SK-N-SH (cell line): Measurements from ENCODE around the gene MLC1. TPM values are rescaled to one million over a fixed set of nuclear protein-coding genes. Genes with fewer than 3 reads are reported as not detected.

Experiments
- CTCF ChIA-PET: fragments of 300-600, 350-600 bp; formaldehyde crosslinking; extraction: SDS; loops from one replicate; lab custom pipeline; 2021; lab: Yijun Ruan, JAX
- POLR2A ChIA-PET: fragments of 350-600 bp; sonication (Branson Sonifier 250); formaldehyde crosslinking; extraction: SDS; loops from one replicate; lab custom pipeline; 2020; ENCODE audit warnings: antibody characterized with exemption, inconsistent platforms; lab: Yijun Ruan, JAX
- DNase-seq: peaks from one replicate; pipeline ENCODE4 v3.0.0; 2012
- H2AFZ ChIP-seq: fragments of 200-600 bp; sonication (generic); 2 replicates; pipeline ENCODE4 v1.8.1; 2016; ENCODE audit warnings: antibody characterized with exemption, mild to moderate bottlenecking, low read depth
- H3F3A ChIP-seq: fragments of 200-600 bp; sonication (generic); replicated peaks from 2 replicates; pipeline ENCODE3; 2016; ENCODE audit warnings: antibody characterized with exemption, mild to moderate bottlenecking; ENCODE audit not compliant: insufficient read depth
- H3K27ac ChIP-seq, 2 experiments: fragments of 200-500 bp in 1 of 2; fragments of 200-600 bp in 1 of 2; sonication (Bioruptor generic) in 1 of 2; sonication (generic), shearing (Covaris generic) in 1 of 2; 2 replicates each; pipeline versions ENCODE4 v1.5.1 to v1.6.1; 2014 to 2016; ENCODE audit warnings: low read depth in 2 of 2, inconsistent platforms in 1 of 2, low read length in 1 of 2, mild to moderate bottlenecking in 1 of 2, mixed read lengths in 1 of 2
- H3K27me3 ChIP-seq: fragments of 200-600 bp; sonication (generic), shearing (Covaris generic); 2 replicates; pipeline ENCODE4 v1.6.1; 2016; ENCODE audit warnings: mixed run types; ENCODE audit not compliant: insufficient read depth
- H3K36me3 ChIP-seq, 2 experiments: fragments of 200-500 bp in 1 of 2; fragments of 200-600 bp in 1 of 2; sonication (Bioruptor generic) in 1 of 2; sonication (generic) in 1 of 2; replicated peaks in 1 of 2; 2 replicates each; pipeline versions ENCODE3 to v1.5.1; 2014 to 2016; ENCODE audit warnings: low read length in 1 of 2, mild to moderate bottlenecking in 1 of 2; ENCODE audit not compliant: insufficient read depth in 2 of 2, control insufficient read depth in 1 of 2
- H3K4me1 ChIP-seq, 2 experiments: fragments of 200-500 bp in 1 of 2; fragments of 200-600 bp in 1 of 2; sonication (Bioruptor generic) in 1 of 2; sonication (generic), shearing (Covaris generic) in 1 of 2; 2 replicates each; pipeline versions ENCODE4 v1.5.1 to v1.6.1; 2014 to 2016; ENCODE audit warnings: low read depth in 1 of 2, low read length in 1 of 2, mixed run types in 1 of 2; ENCODE audit not compliant: insufficient read depth in 2 of 2, control insufficient read depth in 1 of 2
- H3K4me2 ChIP-seq: fragments of 200-600 bp; sonication (generic), shearing (Covaris generic); 2 replicates; pipeline ENCODE4 v1.6.1; 2017; ENCODE audit warnings: mixed run types
- H3K4me3 ChIP-seq, 2 experiments: fragments of 200-500 bp in 1 of 2; fragments of 200-600 bp in 1 of 2; sonication (Bioruptor generic) in 1 of 2; sonication (generic), shearing (Covaris generic) in 1 of 2; 2 replicates each; pipeline versions ENCODE4 v1.5.1 to v1.8.1; 2014 to 2016; ENCODE audit warnings: low read depth in 2 of 2, inconsistent platforms in 1 of 2, low read length in 1 of 2, mild to moderate bottlenecking in 1 of 2, mixed read lengths in 1 of 2, moderate library complexity in 1 of 2
- H3K79me2 ChIP-seq: fragments of 200-600 bp; sonication (generic); 2 replicates; pipeline ENCODE4 v1.8.1; 2017; ENCODE audit warnings: mild to moderate bottlenecking; ENCODE audit not compliant: insufficient read depth
- H3K9ac ChIP-seq: fragments of 200-600 bp; sonication (generic); 2 replicates; pipeline ENCODE4 v1.6.1; 2017; ENCODE audit warnings: mixed run types
- H3K9me2 ChIP-seq: fragments of 200-600 bp; sonication (generic); 2 replicates; pipeline ENCODE4 v1.6.1; 2017; ENCODE audit warnings: mixed run types
- H3K9me3 ChIP-seq: fragments of 200-600 bp; sonication (generic); 2 replicates; pipeline ENCODE4 v1.6.1; 2017; ENCODE audit warnings: mixed run types, mild to moderate bottlenecking, moderate library complexity
- H4K20me1 ChIP-seq: fragments of 200-600 bp; sonication (generic); 2 replicates; pipeline ENCODE4 v1.6.1; 2017; ENCODE audit warnings: mild to moderate bottlenecking, mixed run types; ENCODE audit not compliant: insufficient read depth
- CTCF ChIP-seq: fragments of 200-600 bp; sonication (generic); IDR thresholded peaks from 2 replicates; pipeline ENCODE4 v1.6.1; 2017; ENCODE audit warnings: antibody characterized with exemption, mild to moderate bottlenecking, moderate library complexity
- MAX ChIP-seq: IDR thresholded peaks from 2 replicates; pipeline ENCODE4 v1.4.0; 2012; ENCODE audit warnings: low read depth
- MEF2A ChIP-seq: IDR thresholded peaks from 2 replicates; pipeline ENCODE4 v1.4.0; 2012; ENCODE audit warnings: low read depth, borderline replicate concordance
- POLR2AphosphoS5 ChIP-seq: IDR thresholded peaks from 2 replicates; pipeline ENCODE4 v1.6.1; 2012; ENCODE audit warnings: low read depth, low read length
- RFX5 ChIP-seq: IDR thresholded peaks from 2 replicates; pipeline ENCODE4 v1.6.1; 2012; ENCODE audit warnings: mild to moderate bottlenecking, improper control_type of control experiment, low read length
- USF1 ChIP-seq: IDR thresholded peaks from 2 replicates; pipeline ENCODE4 v1.4.0; 2012; ENCODE audit warnings: low read depth, borderline replicate concordance
- WGBS: methylation state at CpG from one replicate; pipeline ENCODE4 v1.1.6; 2017; ENCODE audit warnings: low lambda C conversion rate; 5-methylcytosine and 5-hydroxymethylcytosine counted together
- polyA plus RNA-seq, 3 experiments: library from polyadenylated mRNA; depleted of rRNA; stranded (reverse); fragments of >200 nt; gene quantifications; 2 replicates each; pipeline ENCODE4 v1.2.3, GENCODE V29; 2012
- TF ChIP-seq, protein P1 (sequence below): IDR thresholded peaks from 2 replicates; pipeline ENCODE4 v1.4.0; 2012; ENCODE audit warnings: low read depth, borderline replicate concordance

Gene MLC1
- polyA plus RNA-seq, 1 of the 3 experiments (the other 2 are of a cell fraction): not detected

DNA sequence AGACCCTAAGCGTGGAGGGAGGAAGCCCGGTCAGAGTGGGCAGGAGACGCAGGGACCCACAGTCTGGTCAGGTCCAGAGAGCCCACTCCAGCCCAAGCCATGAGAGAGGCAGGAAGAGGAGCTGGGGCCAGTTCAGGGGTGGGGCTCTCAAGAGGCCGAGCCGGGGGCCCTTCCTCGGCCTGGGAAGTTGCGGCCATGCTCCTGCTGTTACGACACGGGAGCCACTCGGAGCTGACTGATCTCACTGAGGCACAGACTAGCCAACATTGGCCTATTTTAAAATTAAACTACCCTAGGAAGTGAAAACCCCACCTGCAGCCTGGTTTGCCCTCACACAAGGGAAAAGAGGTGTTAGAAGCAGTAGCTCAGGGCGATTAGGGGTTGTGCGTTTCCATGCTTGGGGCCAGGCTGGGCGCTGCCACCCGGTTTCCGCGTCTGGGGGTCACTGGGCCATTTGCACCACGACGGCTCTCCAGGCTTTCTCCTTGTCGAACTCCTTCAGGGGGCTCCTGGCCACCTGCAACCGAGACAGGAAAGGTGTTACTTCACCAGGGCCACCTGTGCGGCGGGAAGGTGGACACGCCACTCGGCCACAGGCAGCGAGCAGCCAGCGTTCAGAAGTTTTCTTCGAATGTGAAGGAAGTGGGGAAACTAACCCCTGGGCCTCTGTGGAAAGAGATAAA lies 23.9 kb downstream of the MLC1 start (continued):
- no peak for TF ChIP-seq POLR2AphosphoS5
- TF ChIP-seq MAX: no peak
- TF ChIP-seq, protein P1, sequence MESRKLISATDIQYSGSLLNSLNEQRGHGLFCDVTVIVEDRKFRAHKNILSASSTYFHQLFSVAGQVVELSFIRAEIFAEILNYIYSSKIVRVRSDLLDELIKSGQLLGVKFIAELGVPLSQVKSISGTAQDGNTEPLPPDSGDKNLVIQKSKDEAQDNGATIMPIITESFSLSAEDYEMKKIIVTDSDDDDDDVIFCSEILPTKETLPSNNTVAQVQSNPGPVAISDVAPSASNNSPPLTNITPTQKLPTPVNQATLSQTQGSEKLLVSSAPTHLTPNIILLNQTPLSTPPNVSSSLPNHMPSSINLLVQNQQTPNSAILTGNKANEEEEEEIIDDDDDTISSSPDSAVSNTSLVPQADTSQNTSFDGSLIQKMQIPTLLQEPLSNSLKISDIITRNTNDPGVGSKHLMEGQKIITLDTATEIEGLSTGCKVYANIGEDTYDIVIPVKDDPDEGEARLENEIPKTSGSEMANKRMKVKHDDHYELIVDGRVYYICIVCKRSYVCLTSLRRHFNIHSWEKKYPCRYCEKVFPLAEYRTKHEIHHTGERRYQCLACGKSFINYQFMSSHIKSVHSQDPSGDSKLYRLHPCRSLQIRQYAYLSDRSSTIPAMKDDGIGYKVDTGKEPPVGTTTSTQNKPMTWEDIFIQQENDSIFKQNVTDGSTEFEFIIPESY: no peak

- no peak for DNase-seq
- CTCF ChIA-PET: interaction anchor here (0.7 to 2.4 kb wide), 3 partner anchors 30 to 183 kb away, joined by 3 to 15 read pairs (median 5); partner anchors contain the start of gene PANX2
Measured at GRCh38 chr22:50060441-50061140, 24.6 kb downstream of the MLC1 start.

More at GRCh38 chr22:50060441-50061140, 24.6 kb downstream of the MLC1 start:
- H3K9me2 ChIP-seq: no peaks in the 10 kb centered on the region
- no peak overlapping the region for H3K4me3 ChIP-seq
- H3K27ac ChIP-seq: no peak overlapping the region
- no peaks in the 10 kb centered on the region for H3K9me3 ChIP-seq
- H3K4me2 ChIP-seq: no peak overlapping the region
- no peaks in the 10 kb centered on the region for H4K20me1 ChIP-seq
- no peaks in the 10 kb centered on the region for H3K79me2 ChIP-seq
- no peaks in the 10 kb centered on the region for H3F3A ChIP-seq
- H3K9ac ChIP-seq: no peak overlapping the region
- POLR2A ChIA-PET: no interaction called here
- no peaks in the 10 kb centered on the region; a peak in 1 of 4 replicates for H3K4me1 ChIP-seq
- H3K36me3 ChIP-seq: no peaks in the 10 kb centered on the region
- H2AFZ ChIP-seq: no peak overlapping the region
- TF ChIP-seq USF1 (no peak), MEF2A (no peak), RFX5 (no peak), CTCF (no peak)
- TF ChIP-seq, all 33 proteins: peak for 0
- WGBS: 71% methylated on average over 11 of the region's 28 CpGs
- H3K27me3 ChIP-seq: peaks cover 19% of the 10 kb centered on the region
